DMS79 (cell line): Measurements from ENCODE around the gene ZNF226.
"Not testable (repeated sequence)": the region's sequence is repeated elsewhere in the genome, so short reads cannot be mapped to it uniquely, and the experiment has no call there.

Experiments used
- DNase-seq: peaks from one replicate; lab custom pipeline; 2025; lab: John Stamatoyannopoulos, UW

Gene ZNF226

GRCh38 chr19:44212250-44212865, 47.5 kb downstream of the ZNF226 start, which contains the start of gene ZNF227:
TSS of gene ZNF227 (plus strand) at chr19:44212532. CDS start at chr19:44217793, 5,261 bp downstream.
- DNase-seq = peak; percentile 96

- peak; percentile 6 for DNase-seq
Observed at GRCh38 chr19:44212866-44213346, 48.0 kb downstream of the ZNF226 start.

GRCh38 chr19:44219926-44220325, 55.0 kb downstream of the ZNF226 start:
- not testable (repeated sequence) for DNase-seq

- DNase-seq = not testable (repeated sequence)
Observed at GRCh38 chr19:44220761-44221160, 55.9 kb downstream of the ZNF226 start.

GRCh38 chr19:44221291-44221690, 56.4 kb downstream of the ZNF226 start:
- DNase-seq = not testable (repeated sequence)
